Panc1 (cell line): Measurements from ENCODE around the gene GRIN2A. TPM values are rescaled to one million over a fixed set of nuclear protein-coding genes. Genes with fewer than 3 reads are reported as not detected.

ENCODE experiments used
- ATAC-seq: fragments of 200-7000 bp; cut with Tn5 transposase; 2 replicates; pipeline ENCODE4 v1.9.1; 2020; ENCODE audit warnings: mild to moderate bottlenecking, moderate library complexity
- BruUV-seq: library from RNA; stranded (reverse); fragments of 400-500 nt; replicated peaks from 2 replicates; lab custom pipeline; 2021; lab: Mats Ljungman, UMichigan
- CTCF ChIA-PET: fragments of 300-600 bp; sonication (Branson Sonifier 250); formaldehyde crosslinking; loops from one replicate; lab custom pipeline; 2022; ENCODE audit warnings: antibody characterized with exemption; lab: Charles Lee
- POLR2A ChIA-PET: fragments of 300-600 bp; sonication (Branson Sonifier 250); formaldehyde crosslinking; loops from one replicate; lab custom pipeline; 2022; ENCODE audit warnings: antibody characterized with exemption; lab: Charles Lee
- DNase-seq: peaks from one replicate; pipeline ENCODE4 v3.0.0-alpha.2; 2010; ENCODE audit warnings: low read depth, low spot score
- H3K27ac ChIP-seq: 2 replicates; pipeline ENCODE4 v1.5.1; 2011; ENCODE audit warnings: mild to moderate bottlenecking, low read length, inconsistent platforms
- H3K27me3 ChIP-seq: fragments of 200-500 bp; sonication (Bioruptor generic); 2 replicates; pipeline ENCODE4 v1.6.0; 2014; ENCODE audit warnings: low read length, inconsistent platforms; ENCODE audit not compliant: control insufficient read depth, insufficient read depth
- H3K36me3 ChIP-seq: fragments of 200-500 bp; sonication (Bioruptor generic); 2 replicates; pipeline ENCODE4 v1.5.1; 2014; ENCODE audit warnings: inconsistent platforms, mild to moderate bottlenecking, low read length, moderate library complexity; ENCODE audit not compliant: control insufficient read depth, insufficient read depth
- H3K4me1 ChIP-seq: 2 replicates; pipeline ENCODE4 v1.5.1; 2011; ENCODE audit warnings: inconsistent platforms, mild to moderate bottlenecking, low read length, moderate library complexity; ENCODE audit not compliant: control insufficient read depth, insufficient read depth
- H3K4me3 ChIP-seq, 2 experiments: 2 replicates each; pipeline ENCODE4 v1.5.1; 2011 to 2012; ENCODE audit warnings: low read depth in 2 of 2, low read length in 2 of 2, mild to moderate bottlenecking in 2 of 2, inconsistent platforms in 1 of 2, moderate library complexity in 1 of 2
- H3K9me3 ChIP-seq: fragments of 200-500 bp; sonication (Bioruptor generic); 2 replicates; pipeline ENCODE4 v1.5.1; 2014; ENCODE audit warnings: low read depth, mild to moderate bottlenecking, inconsistent platforms, low read length, moderate library complexity; ENCODE audit not compliant: control insufficient read depth, insufficient read depth
- CTCF ChIP-seq: fragments of 450-650 bp; IDR thresholded peaks from 2 replicates; pipeline ENCODE4 v1.5.1; 2017; ENCODE audit warnings: mild to moderate bottlenecking
- POLR2AphosphoS5 ChIP-seq: IDR thresholded peaks from 2 replicates; pipeline ENCODE4 v1.6.1; 2012; ENCODE audit warnings: mild to moderate bottlenecking, low read depth, low read length, moderate library complexity
- REST ChIP-seq, 2 experiments: IDR thresholded peaks; 2 replicates each; pipeline ENCODE4 v1.6.1; 2011 to 2012; ENCODE audit warnings: low read depth in 2 of 2, control low read depth in 1 of 2, low read length in 1 of 2, mild to moderate bottlenecking in 1 of 2, moderate library complexity in 1 of 2; ENCODE audit not compliant: insufficient read depth in 1 of 2
- TCF7L2 ChIP-seq: IDR thresholded peaks from 2 replicates; pipeline ENCODE4 v1.6.1; 2011; ENCODE audit warnings: mild to moderate bottlenecking, low read depth, low read length, inconsistent platforms
- in situ Hi-C: cut with HindIII; loops from 2 replicates; pipeline ENCODE4 v1.10.0; 2016; ENCODE audit warnings: low sequenced_read_pairs, low pct_unique_long_range_greater_than_20kb
- intact Hi-C: fragments of 100-400 bp; cut with micrococcal nuclease; formaldehyde crosslinking; loops from one replicate; pipeline ENCODE4 v1.10.0; 2022; ENCODE audit not compliant: unreplicated experiment
- total RNA-seq: library from RNA; stranded (reverse); gene quantifications from one replicate; pipeline ENCODE4 v1.2.1, GENCODE V29; 2021; ENCODE audit not compliant: unreplicated experiment

Gene GRIN2A
- total RNA-seq, 1 experiment from 2014 or later = 12.3 TPM

GRCh38 chr16:10080051-10080772 is 102.0 kb downstream of the GRIN2A start:
- DNase-seq = peak; percentile 38
- ATAC-seq = peak; percentile 96

GRCh38 chr16:10078541-10078949 is 103.7 kb downstream of the GRIN2A start:
- DNase-seq (no peak), ATAC-seq (no peak)
- Histone ChIP-seq H3K36me3 (no peaks in the 10 kb centered on the region), H3K9me3 (no peaks in the 10 kb centered on the region), H3K27ac (peak overlapping the region; percentile 83), H3K4me3 (no peak overlapping the region), H3K27me3 (no peaks in the 10 kb centered on the region), H3K4me1 (peaks cover 45% of the 10 kb centered on the region)
- CTCF ChIA-PET = interaction anchor here (1.0 kb wide), 1 partner anchor 100 kb away, joined by 3 read pairs; no protein-coding TSS in a partner anchor
- in situ Hi-C loops = no loop called here
- POLR2A ChIA-PET = interaction anchor here (0.5 kb wide), 1 partner anchor 1218 kb away, joined by 3 read pairs; no protein-coding TSS in a partner anchor
- no peak for TF ChIP-seq REST (IDR thresholded peaks at IDR 0.05; ENCODE audit: insufficient read depth in 1 of 2, low read depth in 2 of 2, low read length in 1 of 2)
- peak; percentile 29; the same call in 1 of the 2 replicates for TF ChIP-seq CTCF
- no TSS peak for BruUV-seq
- intact Hi-C loops = no loop called here

More at GRCh38 chr16:10080051-10080772, 102.0 kb downstream of the GRIN2A start:
- peaks cover 54% of the 10 kb centered on the region for H3K4me1 ChIP-seq
- H3K36me3 ChIP-seq = no peaks in the 10 kb centered on the region
- peak overlapping the region; percentile 83 for H3K27ac ChIP-seq
- no peaks in the 10 kb centered on the region for H3K27me3 ChIP-seq
- ChIA-PET POLR2A (interaction anchor here (0.5 kb wide), 1 partner anchor 809 kb away, joined by 3 read pairs; no protein-coding TSS in a partner anchor), CTCF (interaction anchor here (0.6 kb wide), 1 partner anchor 935 kb away, joined by 3 read pairs; no protein-coding TSS in a partner anchor)
- in situ Hi-C loops = no loop called here
- no TSS peak for BruUV-seq
- intact Hi-C loops = loop anchor here (5.0 kb wide), 1 partner anchor 42 kb away; no protein-coding TSS in a partner anchor
- TF ChIP-seq TCF7L2 (peak; percentile 95), CTCF (no peak), POLR2AphosphoS5 (peak; percentile 74; the same call in 1 of the 2 replicates)
- H3K4me3 ChIP-seq = peak overlapping the region in 1 of 2 experiments; percentile 43; a peak in 2 of 4 replicates
- no peaks in the 10 kb centered on the region for H3K9me3 ChIP-seq
